Psoas muscle (tissue), 8 donors: ENCODE measurements around the gene CACNA1E. TPM values are rescaled to one million over a fixed set of nuclear protein-coding genes. Genes with fewer than 3 reads are reported as not detected.

Experiments
- ATAC-seq, 4 donors: fragments of 200-7000 bp; cut with Tn5 transposase; one replicate each; pipeline ENCODE4 v1.9.1; 2020; ENCODE audit warnings: moderate library complexity in 3 of 4, mild to moderate bottlenecking in 2 of 4
- DNase-seq, 2 donors: peaks; one replicate each; pipeline ENCODE4 v3.0.0-alpha.2; 2020
- H3K27ac ChIP-seq: fragments of 200-600 bp; one replicate; pipeline ENCODE4 v1.8.0; 2022
- H3K27me3 ChIP-seq, 3 donors: fragments of 200-600 bp in 1 of 3; one replicate each; pipeline versions ENCODE4 v1.6.1 to v1.8.0; 2013 to 2022; ENCODE audit warnings: low read length in 2 of 3, mild to moderate bottlenecking in 2 of 3, moderate library complexity in 1 of 3; ENCODE audit not compliant: insufficient read depth in 3 of 3
- H3K36me3 ChIP-seq, 2 donors: fragments of 200-600 bp in 1 of 2; one replicate each; pipeline versions ENCODE4 v1.6.1 to v1.8.0; 2013 to 2022; ENCODE audit warnings: low read depth in 1 of 2, mild to moderate bottlenecking in 1 of 2, moderate library complexity in 1 of 2; ENCODE audit not compliant: insufficient read depth in 1 of 2
- H3K4me1 ChIP-seq: fragments of 200-600 bp; one replicate; pipeline ENCODE4 v1.8.0; 2022
- H3K4me3 ChIP-seq: fragments of 200-600 bp; one replicate; pipeline ENCODE4 v1.8.0; 2022; ENCODE audit warnings: mild to moderate bottlenecking
- H3K9me3 ChIP-seq: fragments of 200-600 bp; one replicate; pipeline ENCODE4 v1.8.0; 2022
- CTCF ChIP-seq: fragments of 200-600 bp; IDR thresholded peaks from one replicate; pipeline ENCODE4 v1.8.0; 2022; ENCODE audit warnings: antibody characterized with exemption
- WGBS, 3 donors: extraction: QIAGEN DNeasy Blood & Tissue Kit; methylation state at CpG; one replicate each; pipeline versions ENCODE4 v1.1.6 to v1.1.7; 2013; 5-methylcytosine and 5-hydroxymethylcytosine counted together
- intact Hi-C, 2 donors: fragments of 100-400 bp; cut with DNase I; formaldehyde crosslinking; loops; one replicate each; pipeline versions ENCODE4 v1.11.0 to v1.14.2; 2022
- polyA plus RNA-seq, 3 donors: library from polyadenylated mRNA; stranded (reverse); fragments of 200-250 nt; gene quantifications; one replicate each; pipeline ENCODE4 v1.2.3, GENCODE V29; 2013
- total RNA-seq, 4 donors: library from RNA; stranded (reverse); fragmentation: NEBNext Ultra II Directional in 2 of 4; extraction: Animal tissue kit (Norgen Biotek cat#: 25700) in 2 of 4; gene quantifications; one replicate each; pipeline versions ENCODE4 v1.2.1 to v1.2.4, GENCODE V29; 2021 to 2023
- donor health status: healthy with polysubstance abuse.
- donor health status: DM: no; HTN: no; CAD: no; lungs with moderate emphysema.
- donor health status: Bipolar disorder and iron deficiency.
- donor health status: healthy.
- donor health status: DM: yes; HTN: yes; CAD: no.
- donor health status: DM: no; HTN: no; CAD: no.
- donor health status: DM: no; HTN: no; CAD: no.
- donor health status: DM: yes; HTN: yes; CAD: no.

Gene CACNA1E
- total and polyA plus RNA-seq, 7 donors = 0.03 to 0.06 (median 0.05) TPM; not detected in 3

DNA sequence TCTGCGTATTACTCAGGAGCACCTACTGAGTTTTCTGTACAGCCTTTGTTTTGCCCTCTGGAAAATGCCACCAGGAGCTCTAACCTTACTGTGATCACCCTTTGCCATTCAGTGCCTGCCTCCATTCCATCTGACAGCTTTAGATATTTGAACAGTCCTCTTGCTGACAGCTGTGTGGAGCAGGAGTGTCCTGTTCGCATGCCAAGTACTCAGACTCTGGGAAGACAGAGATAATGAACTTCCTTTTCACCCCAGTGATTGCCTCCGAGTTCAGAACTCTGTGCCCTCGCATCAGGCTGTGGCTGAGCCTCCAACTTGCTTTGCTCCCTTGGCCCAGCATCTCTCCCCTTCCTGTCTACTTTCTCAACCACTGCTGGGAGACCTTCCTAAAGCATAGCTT, 74.0 kb downstream of the CACNA1E start:
- Histone ChIP-seq H3K27ac (no peak overlapping the region), H3K9me3 (no peaks in the 10 kb centered on the region), H3K36me3 (no peaks in the 10 kb centered on the region), H3K4me3 (no peak overlapping the region), H3K27me3 (peaks cover 0 to 2% (median 0%) of the 10 kb centered on the region in 3 donors), H3K4me1 (no peaks in the 10 kb centered on the region)
- DNase-seq (no peak), ATAC-seq (no peak)
- WGBS, 3 donors = 33 to 45% (median 39%) methylated on average over 4 of the region's 4 CpGs
- intact Hi-C loops = no loop called here
- TF ChIP-seq CTCF = no peak

DNA sequence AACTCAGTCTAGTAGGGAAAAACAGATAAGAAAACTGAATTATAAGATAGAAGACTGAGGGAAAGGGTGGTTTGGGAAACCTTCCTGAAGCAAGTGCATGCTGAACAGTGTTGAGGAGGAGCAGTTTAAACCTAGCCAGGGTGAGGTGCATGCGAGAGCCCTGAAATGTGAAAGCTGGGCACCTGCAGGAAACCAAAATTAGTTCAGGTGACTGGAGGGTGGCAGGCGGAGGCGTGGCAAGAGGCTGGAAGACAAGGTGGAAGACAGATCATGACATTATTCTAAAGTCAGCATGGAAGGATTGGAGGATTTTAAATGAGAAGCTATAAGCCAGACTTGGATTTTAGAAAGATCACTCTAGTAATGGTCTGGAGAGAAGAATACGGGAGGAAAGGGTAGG, 75.1 kb downstream of the CACNA1E start:
- intact Hi-C loops = no loop called here
- no peak overlapping the region for H3K27ac ChIP-seq
- ATAC-seq = no peak

GRCh38 chr1:181559142-181559541, 75.8 kb downstream of the CACNA1E start:
- intact Hi-C loops = no loop called here
- DNase-seq = no peak
- Histone ChIP-seq H3K4me1 (no peaks in the 10 kb centered on the region), H3K9me3 (no peaks in the 10 kb centered on the region), H3K27ac (no peak overlapping the region), H3K4me3 (no peak overlapping the region), H3K27me3 (peaks cover 0 to 2% (median 0%) of the 10 kb centered on the region in 3 donors), H3K36me3 (no peaks in the 10 kb centered on the region)
- no peak for ATAC-seq
- no peak for TF ChIP-seq CTCF
- WGBS, 3 donors = 3 to 17% (median 10%) methylated on average over 1 of the region's 1 CpG

More for the DNA sequence above, 75.1 kb downstream of the CACNA1E start:
- H3K4me3 ChIP-seq = no peak overlapping the region
- H3K27me3 ChIP-seq = peaks cover 0 to 2% (median 0%) of the 10 kb centered on the region in 3 donors
- WGBS, 3 donors = 92 to 96% (median 94%) methylated on average over 4 of the region's 4 CpGs
- H3K36me3 ChIP-seq = no peaks in the 10 kb centered on the region
- H3K4me1 ChIP-seq = no peaks in the 10 kb centered on the region
- no peak for TF ChIP-seq CTCF
- H3K9me3 ChIP-seq = no peaks in the 10 kb centered on the region
- DNase-seq = no peak

GRCh38 chr1:181562395-181562794, 79.1 kb downstream of the CACNA1E start:
- ATAC-seq (no peak), DNase-seq (no peak)
- WGBS, 3 donors = 82 to 90% (median 83%) methylated on average over 4 of the region's 4 CpGs
- no peaks in the 10 kb centered on the region for H3K27me3 ChIP-seq
- H3K4me3 ChIP-seq = no peak overlapping the region
- intact Hi-C loops = no loop called here
- no peaks in the 10 kb centered on the region for H3K36me3 ChIP-seq
- no peaks in the 10 kb centered on the region for H3K4me1 ChIP-seq
- H3K27ac ChIP-seq = no peak overlapping the region
- TF ChIP-seq CTCF = no peak
- H3K9me3 ChIP-seq = no peaks in the 10 kb centered on the region

GRCh38 chr1:181568736-181569135, 85.4 kb downstream of the CACNA1E start:
- Histone ChIP-seq H3K4me1 (no peaks in the 10 kb centered on the region), H3K36me3 (no peaks in the 10 kb centered on the region), H3K4me3 (no peak overlapping the region), H3K27me3 (no peaks in the 10 kb centered on the region), H3K9me3 (no peaks in the 10 kb centered on the region), H3K27ac (no peak overlapping the region)
- DNase-seq (no peak), ATAC-seq (no peak)
- TF ChIP-seq CTCF = no peak
- WGBS, 3 donors = 86 to 94% (median 89%) methylated on average over 4 of the region's 4 CpGs
- intact Hi-C loops = no loop called here
